WTC11 (cell line): ENCODE results near the gene PARP2. TPM values are rescaled to one million over a fixed set of nuclear protein-coding genes. Genes with fewer than 3 reads are reported as not detected.

Experiments used
- ATAC-seq: fragments of 200-7000 bp; cut with Tn5 transposase; 2 replicates; pipeline ENCODE4 v1.10.0; 2021; ENCODE audit warnings: mild to moderate bottlenecking, moderate library complexity
- CTCF ChIA-PET: fragments of 300-600 bp; sonication (Branson Sonifier 250); formaldehyde crosslinking; loops from one replicate; lab custom pipeline; 2021; ENCODE audit warnings: antibody characterized with exemption; lab: Charles Lee
- POLR2A ChIA-PET: fragments of 350-600 bp; sonication (Branson Sonifier 250); formaldehyde crosslinking; loops from one replicate; lab custom pipeline; 2021; ENCODE audit warnings: antibody characterized with exemption; lab: Charles Lee
- DNase-seq: peaks from one replicate; pipeline ENCODE4 v3.0.0; 2021; ENCODE audit warnings: low spot score
- H3K27ac Mint-ChIP-seq: 2 replicates; pipeline ENCODE4 v1.8.0; 2021; ENCODE audit warnings: mixed read lengths
- H3K27me3 Mint-ChIP-seq: 2 replicates; pipeline ENCODE4 v1.8.0; 2021; ENCODE audit warnings: low read depth, mild to moderate bottlenecking, moderate library complexity, mixed read lengths
- H3K36me3 Mint-ChIP-seq: 2 replicates; pipeline ENCODE4 v1.8.0; 2021; ENCODE audit warnings: mixed read lengths
- H3K4me1 Mint-ChIP-seq: 2 replicates; pipeline ENCODE4 v1.8.0; 2022; ENCODE audit warnings: mixed read lengths
- H3K4me3 Mint-ChIP-seq: 2 replicates; pipeline ENCODE4 v1.8.0; 2021; ENCODE audit warnings: mild to moderate bottlenecking, moderate library complexity, mixed read lengths
- H3K9me3 Mint-ChIP-seq: 2 replicates; pipeline ENCODE4 v1.8.0; 2021; ENCODE audit warnings: mixed read lengths
- ARID4B ChIP-seq: sonication (generic); formaldehyde crosslinking; IDR thresholded peaks from 2 replicates; pipeline ENCODE4 v1.8.0; 2023; ENCODE audit warnings: missing genetic modification reagents, mild to moderate bottlenecking, borderline replicate concordance
- ATF2 ChIP-seq: sonication (generic); formaldehyde crosslinking; IDR thresholded peaks from 2 replicates; pipeline ENCODE4 v1.8.1; 2022; ENCODE audit warnings: low read depth, missing genetic modification reagents, borderline replicate concordance
- CBFB ChIP-seq: sonication (generic); formaldehyde crosslinking; IDR thresholded peaks from 2 replicates; pipeline ENCODE4 v1.8.1; 2022; ENCODE audit warnings: mild to moderate bottlenecking, low read depth, missing genetic modification reagents
- ELF4 ChIP-seq: sonication (generic); formaldehyde crosslinking; IDR thresholded peaks from 2 replicates; pipeline ENCODE4 v1.8.1; 2022; ENCODE audit warnings: low read depth, mild to moderate bottlenecking, moderate library complexity, missing genetic modification reagents
- ERG ChIP-seq: fragments of 250-450 bp; sonication (Bioruptor Pico); IDR thresholded peaks from 2 replicates; pipeline ENCODE4 v1.8.0; 2021; ENCODE audit warnings: mild to moderate bottlenecking
- GABPB1 ChIP-seq: sonication (generic); formaldehyde crosslinking; IDR thresholded peaks from 2 replicates; pipeline ENCODE4 v1.8.1; 2023; ENCODE audit warnings: mild to moderate bottlenecking, missing genetic modification reagents
- KAT7 ChIP-seq: sonication (generic); formaldehyde crosslinking; IDR thresholded peaks from 2 replicates; pipeline ENCODE4 v1.8.1; 2023; ENCODE audit warnings: missing genetic modification reagents, mild to moderate bottlenecking, borderline replicate concordance
- MAX ChIP-seq: sonication (generic); formaldehyde crosslinking; IDR thresholded peaks from 2 replicates; pipeline ENCODE4 v1.8.0; 2022; ENCODE audit warnings: mild to moderate bottlenecking, missing genetic modification reagents
- MLX ChIP-seq: sonication (generic); formaldehyde crosslinking; IDR thresholded peaks from 2 replicates; pipeline ENCODE4 v1.8.1; 2023; ENCODE audit warnings: mild to moderate bottlenecking, missing genetic modification reagents, moderate library complexity
- NFE2L1 ChIP-seq: sonication (generic); formaldehyde crosslinking; IDR thresholded peaks from 2 replicates; pipeline ENCODE4 v1.8.1; 2023; ENCODE audit warnings: missing genetic modification reagents
- NFYB ChIP-seq: sonication (generic); formaldehyde crosslinking; conservative IDR thresholded peaks from 2 replicates; pipeline ENCODE4 v1.8.0; 2022; ENCODE audit warnings: low read depth, missing genetic modification reagents
- SMAD3 ChIP-seq: sonication (generic); formaldehyde crosslinking; IDR thresholded peaks from 2 replicates; pipeline ENCODE4 v1.8.0; 2022; ENCODE audit warnings: missing genetic modification reagents, mild to moderate bottlenecking, borderline replicate concordance
- ZBTB43 ChIP-seq: sonication (generic); formaldehyde crosslinking; IDR thresholded peaks from 2 replicates; pipeline ENCODE4 v1.8.1; 2023; ENCODE audit warnings: mild to moderate bottlenecking, missing genetic modification reagents
- ZNF121 ChIP-seq: sonication (generic); formaldehyde crosslinking; IDR thresholded peaks from 2 replicates; pipeline ENCODE4 v1.8.0; 2023; ENCODE audit warnings: missing genetic modification reagents
- ZNF219 ChIP-seq: sonication (generic); formaldehyde crosslinking; IDR thresholded peaks from 2 replicates; pipeline ENCODE4 v1.8.0; 2023; ENCODE audit warnings: missing genetic modification reagents, mild to moderate bottlenecking, borderline replicate concordance
- ZNF671 ChIP-seq: fragments of 250-450 bp; sonication (Bioruptor Pico); IDR thresholded peaks from 2 replicates; pipeline ENCODE4 v1.8.0; 2021; ENCODE audit warnings: mild to moderate bottlenecking
- total RNA-seq: library from RNA; stranded (reverse); gene quantifications from 3 replicates; pipeline ENCODE4 v1.2.3, GENCODE V29; 2021

The PARP2 gene
- total RNA-seq, 1 experiment from 2014 or later: 37.1 TPM

- H3K4me1 Mint-ChIP-seq: peaks cover 26% of the 10 kb centered on the region
- TF ChIP-seq ARID4B (CRISPR knock-in tag): peak; percentile 61; the same call in 1 of the 2 replicates
- peak; percentile 62; the same call in 1 of the 2 replicates for TF ChIP-seq GABPB1 (CRISPR knock-in tag)
- TF ChIP-seq ZBTB43: peak; percentile 59; the same call in 1 of the 2 replicates
- 0 out of 2 replicates have a peak, but pooled peaks have one; percentile 49 for TF ChIP-seq NFE2L1 (CRISPR knock-in tag)
- no peak for TF ChIP-seq MLX (CRISPR knock-in tag)
- peak; percentile 69; the same call in 1 of the 2 replicates for TF ChIP-seq MAX (CRISPR knock-in tag)
- peak; percentile 56 for TF ChIP-seq NFYB (CRISPR knock-in tag)
- no peak for TF ChIP-seq ZNF219 (CRISPR knock-in tag)
- TF ChIP-seq ERG (CRISPR knock-in tag): no peak
These were observed 10.5 kb upstream of the PARP2 start, which contains the start of gene CCNB1IP1 for GRCh38 chr14:20332788-20333493. Gene CCNB1IP1, minus strand, starts transcription at chr14:20333279. Its CDS starts 16,756 bp downstream, at chr14:20316523.

GRCh38 chr14:20333494-20333841 lies 10.0 kb upstream of the PARP2 start:
- Mint-ChIP-seq H3K4me3 (peak overlapping the region; percentile 94), H3K9me3 (no peaks in the 10 kb centered on the region)
- no peak for DNase-seq
- TF ChIP-seq KAT7 (CRISPR knock-in tag) (no peak), ATF2 (CRISPR knock-in tag) (no peak), ZNF671 (no peak), ELF4 (no peak), CBFB (CRISPR knock-in tag) (no peak), ZNF121 (no peak), SMAD3 (no peak)
- TF ChIP-seq, all 79 proteins: peak for 0
- Mint-ChIP-seq H3K36me3 (peaks cover 24% of the 10 kb centered on the region), H3K4me1 (peaks cover 26% of the 10 kb centered on the region), H3K27me3 (no peaks in the 10 kb centered on the region), H3K27ac (peak overlapping the region; percentile 79)
- ATAC-seq: no peak
- POLR2A ChIA-PET: interaction anchor here (2.8 kb wide), 1 partner anchor 9 kb away, joined by 46 read pairs; the partner anchor contains the start of gene PARP2
- CTCF ChIA-PET: interaction anchor here (1.3 kb wide), 1 partner anchor 9 kb away, joined by 5 read pairs; no protein-coding TSS in a partner anchor

More at GRCh38 chr14:20332788-20333493, 10.5 kb upstream of the PARP2 start, which contains the start of gene CCNB1IP1:
- DNase-seq (peak; percentile 23), ATAC-seq (peak; percentile 98)
- ChIA-PET POLR2A (interaction anchor here (0.6 to 2.8 kb wide), 4 partner anchors 10 to 281 kb away, joined by 3 to 46 read pairs (median 6); partner anchors contain the start of gene PARP2), CTCF (interaction anchor here (1.1 to 1.3 kb wide), 3 partner anchors 9 to 10 kb away, joined by 3 to 9 read pairs (median 5); partner anchors contain the start of gene PARP2)
- Mint-ChIP-seq H3K27ac (peak within 1 kb of the TSS; percentile 98), H3K36me3 (peaks cover 24% of the 10 kb centered on the region), H3K27me3 (no peaks in the 10 kb centered on the region), H3K4me3 (peak within 1 kb of the TSS; percentile 94), H3K9me3 (no peaks in the 10 kb centered on the region)
